VCaP (cell line): ENCODE measurements around the gene SDK2.

Experiments used
- H3K27ac ChIP-seq: fragments of 450-650 bp; 2 replicates; pipeline ENCODE4 v1.5.1; 2017
- CTCF ChIP-seq: fragments of 450-650 bp; conservative IDR thresholded peaks from 2 replicates; pipeline ENCODE4 v1.5.1; 2017; ENCODE audit warnings: mild to moderate bottlenecking, moderate library complexity

Gene SDK2

GRCh38 chr17:73511719-73512115, 132.5 kb downstream of the SDK2 start:
- peak overlapping the region; percentile 5; the same call in 1 of the 2 replicates for H3K27ac ChIP-seq
- TF ChIP-seq CTCF, result no peak

GRCh38 chr17:73510981-73511718, 133.1 kb downstream of the SDK2 start:
- TF ChIP-seq CTCF, result no peak
- H3K27ac ChIP-seq, result 0 out of 2 replicates have a peak overlapping the region, but pooled peaks have one; percentile 5

GRCh38 chr17:73508931-73509605, 135.2 kb downstream of the SDK2 start:
- H3K27ac ChIP-seq, result no peak overlapping the region
- no peak for TF ChIP-seq CTCF

- no peak for TF ChIP-seq CTCF
- H3K27ac ChIP-seq, result no peak overlapping the region
These were observed 136.0 kb downstream of the SDK2 start for GRCh38 chr17:73508057-73508930.

GRCh38 chr17:73506470-73507435, 137.5 kb downstream of the SDK2 start:
- H3K27ac ChIP-seq, result peak overlapping the region; percentile 84
- no peak for TF ChIP-seq CTCF

- no peak overlapping the region for H3K27ac ChIP-seq
- TF ChIP-seq CTCF, result no peak
These were observed 140.7 kb downstream of the SDK2 start for GRCh38 chr17:73503560-73503959.
